VCaP (cell line): ENCODE measurements around the gene TRAK2.
"Not testable (repeated sequence)": the region's sequence is repeated elsewhere in the genome, so short reads cannot be mapped to it uniquely, and the experiment has no call there.

Experiments used
- H3K27ac ChIP-seq: fragments of 450-650 bp; 2 replicates; pipeline ENCODE4 v1.5.1; 2017
- CTCF ChIP-seq: fragments of 450-650 bp; conservative IDR thresholded peaks from 2 replicates; pipeline ENCODE4 v1.5.1; 2017; ENCODE audit warnings: mild to moderate bottlenecking, moderate library complexity

Gene TRAK2

GRCh38 chr2:201432621-201433393, 18.5 kb downstream of the TRAK2 start:
- no peak for TF ChIP-seq CTCF
- no peak overlapping the region for H3K27ac ChIP-seq

- TF ChIP-seq CTCF, result no peak
- H3K27ac ChIP-seq, result no peak overlapping the region
Observed at GRCh38 chr2:201432038-201432620, 19.1 kb downstream of the TRAK2 start.

- no peak overlapping the region for H3K27ac ChIP-seq
- TF ChIP-seq CTCF, result no peak
Observed at GRCh38 chr2:201430839-201431238, 20.4 kb downstream of the TRAK2 start.

GRCh38 chr2:201430322-201430721, 20.9 kb downstream of the TRAK2 start:
- H3K27ac ChIP-seq, result not testable (repeated sequence)

GRCh38 chr2:201429835-201430234, 21.4 kb downstream of the TRAK2 start:
- H3K27ac ChIP-seq, result not testable (repeated sequence)

- H3K27ac ChIP-seq, result not testable (repeated sequence)
Observed at GRCh38 chr2:201428366-201428765, 22.9 kb downstream of the TRAK2 start.

GRCh38 chr2:201425952-201426351, 25.3 kb downstream of the TRAK2 start:
- no peak overlapping the region for H3K27ac ChIP-seq
- no peak for TF ChIP-seq CTCF

GRCh38 chr2:201420442-201421113, 30.7 kb downstream of the TRAK2 start:
- TF ChIP-seq CTCF, result no peak
- H3K27ac ChIP-seq, result no peak overlapping the region

GRCh38 chr2:201419986-201420385, 31.3 kb downstream of the TRAK2 start:
- no peak overlapping the region for H3K27ac ChIP-seq
- no peak for TF ChIP-seq CTCF
